HepG2 (cell line): Measurements from ENCODE around the gene MICOS13. TPM values are rescaled to one million over a fixed set of nuclear protein-coding genes. Genes with fewer than 3 reads are reported as not detected.

Source experiments
- CBX2 ChIP-seq, 2 experiments: fragments of 200-600 bp in 1 of 2; sonication (generic); formaldehyde crosslinking in 1 of 2; IDR thresholded peaks; 2 replicates each; pipeline versions ENCODE4 v1.7.0 to v1.8.1; 2018 to 2022; ENCODE audit warnings: low read depth in 2 of 2, low read length in 1 of 2, mild to moderate bottlenecking in 1 of 2, missing genetic modification reagents in 1 of 2
- DNMT1 ChIP-seq: sonication (generic); formaldehyde crosslinking; IDR thresholded peaks from 2 replicates; pipeline ENCODE4 v1.5.1; 2020; ENCODE audit warnings: mild to moderate bottlenecking, missing genetic modification reagents
- EED ChIP-seq: sonication (generic); formaldehyde crosslinking; IDR thresholded peaks from 2 replicates; pipeline ENCODE4 v1.5.0; 2020; ENCODE audit warnings: mild to moderate bottlenecking, missing genetic modification reagents
- FOXA1 ChIP-seq, 2 experiments: fragments of 450-650 bp in 1 of 2; sonication (generic) in 1 of 2; formaldehyde crosslinking in 1 of 2; IDR thresholded peaks; 2 replicates each; pipeline versions ENCODE4 v1.4.0 to v1.6.1; 2016 to 2020; ENCODE audit warnings: missing genetic modification reagents in 1 of 2
- GLI4 ChIP-seq: sonication (generic); formaldehyde crosslinking; IDR thresholded peaks from 2 replicates; pipeline ENCODE4 v1.5.1; 2020; ENCODE audit warnings: missing genetic modification reagents, mild to moderate bottlenecking, moderate library complexity, borderline replicate concordance
- HDAC6 ChIP-seq: fragments of 200-600 bp; sonication (generic); IDR thresholded peaks from 2 replicates; pipeline ENCODE4 v1.7.0; 2017; ENCODE audit warnings: mild to moderate bottlenecking, antibody characterized with exemption, low read length, low read depth
- HIC2 ChIP-seq: sonication (generic); formaldehyde crosslinking; IDR thresholded peaks from 2 replicates; pipeline ENCODE4 v1.9.0; 2022; ENCODE audit warnings: low read depth, missing genetic modification reagents
- KAT2B ChIP-seq: fragments of 150-350 bp; IDR thresholded peaks from 2 replicates; pipeline ENCODE4 v1.6.1; 2014; ENCODE audit warnings: low read depth, low read length, borderline replicate concordance
- KDM3A ChIP-seq: IDR thresholded peaks from 2 replicates; pipeline ENCODE4 v1.6.1; 2018; ENCODE audit warnings: low read depth, missing compliant biosample characterization
- MEIS2 ChIP-seq: sonication (generic); formaldehyde crosslinking; IDR thresholded peaks from 2 replicates; pipeline ENCODE4 v1.9.0; 2021; ENCODE audit warnings: mild to moderate bottlenecking, missing genetic modification reagents
- NFE2L1 ChIP-seq: sonication (generic); formaldehyde crosslinking; IDR thresholded peaks from 2 replicates; pipeline ENCODE4 v1.4.0; 2020; ENCODE audit warnings: missing genetic modification reagents, mild to moderate bottlenecking, borderline replicate concordance
- SAFB2 ChIP-seq: sonication (generic); formaldehyde crosslinking; IDR thresholded peaks from 2 replicates; pipeline ENCODE4 v1.5.1; 2020; ENCODE audit warnings: missing genetic modification reagents, low read depth, mild to moderate bottlenecking, borderline replicate concordance
- TRAFD1 ChIP-seq: sonication (generic); formaldehyde crosslinking; IDR thresholded peaks from 2 replicates; pipeline ENCODE4 v1.5.1; 2020; ENCODE audit warnings: missing genetic modification reagents, mild to moderate bottlenecking, borderline replicate concordance
- USF2 ChIP-seq, 2 experiments: sonication (generic) in 1 of 2; formaldehyde crosslinking in 1 of 2; IDR thresholded peaks; 2 replicates each; pipeline versions ENCODE4 v1.5.1 to v1.6.1; 2011 to 2020; ENCODE audit warnings: borderline replicate concordance in 1 of 2, low read depth in 1 of 2, low read length in 1 of 2, mild to moderate bottlenecking in 1 of 2, missing genetic modification reagents in 1 of 2, moderate library complexity in 1 of 2
- ZBTB1 ChIP-seq: sonication (generic); formaldehyde crosslinking; IDR thresholded peaks from 2 replicates; pipeline ENCODE4 v1.4.0; 2020; ENCODE audit warnings: missing genetic modification reagents, borderline replicate concordance
- ZBTB2 ChIP-seq: sonication (generic); formaldehyde crosslinking; IDR thresholded peaks from 2 replicates; pipeline ENCODE4 v1.8.0; 2022; ENCODE audit warnings: low read depth, missing genetic modification reagents
- ZMYM2 ChIP-seq: sonication (generic); formaldehyde crosslinking; IDR thresholded peaks from 2 replicates; pipeline ENCODE4 v1.8.0; 2022; ENCODE audit warnings: mild to moderate bottlenecking, missing genetic modification reagents
- ZNF317 ChIP-seq: sonication (generic); formaldehyde crosslinking; IDR thresholded peaks from 2 replicates; pipeline ENCODE4 v1.5.0; 2020; ENCODE audit warnings: mild to moderate bottlenecking, missing genetic modification reagents
- ZNF713 ChIP-seq: sonication (generic); formaldehyde crosslinking; IDR thresholded peaks from 2 replicates; pipeline ENCODE4 v1.4.0; 2020; ENCODE audit warnings: mild to moderate bottlenecking, missing genetic modification reagents
- ZNF768 ChIP-seq: sonication (generic); formaldehyde crosslinking; IDR thresholded peaks from 2 replicates; pipeline ENCODE4 v1.4.0; 2020; ENCODE audit warnings: missing genetic modification reagents
- ZNF792 ChIP-seq: IDR thresholded peaks from 2 replicates; pipeline ENCODE4 v1.6.1; 2016
- polyA plus RNA-seq, 8 experiments: library from polyadenylated mRNA; depleted of rRNA in 3 of 8; stranded (reverse) in 7 of 8; unstranded in 1 of 8; fragments of >200 nt; fragmentation: Illumina TruSeq in 4 of 8; extraction: Trizol in 4 of 8; gene quantifications; 2 replicates each; pipeline versions ENCODE4 v1.2.1 to v1.2.3, GENCODE V29; 2011 to 2016; ENCODE audit warnings: low read depth in 4 of 8, missing spikeins in 1 of 8, mixed read lengths in 1 of 8; ENCODE audit not compliant: insufficient read depth in 1 of 8
- total RNA-seq, 5 experiments: library from RNA; depleted of rRNA; stranded (reverse); fragments of >200 nt; fragmentation: Illumina TruSeq; extraction: Trizol; gene quantifications; 2 replicates each; pipeline ENCODE4 v1.2.3, GENCODE V29; 2016; ENCODE audit warnings: low read depth in 1 of 5

The MICOS13 gene
- total and polyA plus RNA-seq, 2 of the 13 experiments (the other 11 are each of a cell fraction or from before 2014, with no cell fraction given): 28.8 to 35.4 TPM

GRCh38 chr19:5680437-5681368, at the start of gene MICOS13, which contains the start of gene HSD11B1L (continued):
- peak; percentile 94 for TF ChIP-seq USF2 (IDR thresholded peaks at IDR 0.05; ENCODE audit: low read depth, low read length)
- peak; percentile 98; the same call in 1 of the 2 replicates for TF ChIP-seq USF2 (CRISPR knock-in tag; IDR thresholded peaks at IDR 0.05; ENCODE audit: borderline replicate concordance)
- no peak for TF ChIP-seq DNMT1 (CRISPR knock-in tag)
- TF ChIP-seq ZBTB2 (CRISPR knock-in tag): no peak
- TF ChIP-seq TRAFD1 (CRISPR knock-in tag): peak; percentile 29; the same call in 1 of the 2 replicates
- no peak for TF ChIP-seq MEIS2 (CRISPR knock-in tag)
- no peak for TF ChIP-seq HDAC6
- peak; percentile 15; the same call in 1 of the 2 replicates for TF ChIP-seq HIC2 (CRISPR knock-in tag)
- no peak for TF ChIP-seq KAT2B
- no peak for TF ChIP-seq ZNF792 (CRISPR knock-in tag)
- TF ChIP-seq ZMYM2 (CRISPR knock-in tag): no peak
- TF ChIP-seq FOXA1 (IDR thresholded peaks at IDR 0.05): no peak
- no peak for TF ChIP-seq FOXA1 (CRISPR knock-in tag; IDR thresholded peaks at IDR 0.05)
- TF ChIP-seq ZBTB1 (CRISPR knock-in tag): no peak
- no peak for TF ChIP-seq CBX2 (IDR thresholded peaks at IDR 0.05; ENCODE audit: low read depth, low read length)
- no peak for TF ChIP-seq CBX2 (CRISPR knock-in tag; IDR thresholded peaks at IDR 0.05; ENCODE audit: low read depth)
- no peak for TF ChIP-seq GLI4 (CRISPR knock-in tag)
- TF ChIP-seq KDM3A (CRISPR knock-in tag): 0 out of 2 replicates have a peak, but pooled peaks have one; percentile 17
- no peak for TF ChIP-seq NFE2L1 (CRISPR knock-in tag)
- no peak for TF ChIP-seq ZNF713 (CRISPR knock-in tag)
- TF ChIP-seq EED: no peak
- TF ChIP-seq ZNF317 (CRISPR knock-in tag): peak; percentile 89
- TF ChIP-seq SAFB2 (CRISPR knock-in tag): no peak
- no peak for TF ChIP-seq ZNF768
